Caco-2 (cell line): ENCODE measurements around the gene FRMD8. TPM values are rescaled to one million over a fixed set of nuclear protein-coding genes. Genes with fewer than 3 reads are reported as not detected.

Experiments
- BruUV-seq: library from RNA; stranded (reverse); fragments of 400-500 nt; replicated peaks from 2 replicates; lab custom pipeline; 2021; lab: Mats Ljungman, UMichigan
- CTCF ChIA-PET: fragments of 300-600 bp; sonication (Branson Sonifier 250); formaldehyde crosslinking; loops from one replicate; lab custom pipeline; 2022; ENCODE audit warnings: antibody characterized with exemption; lab: Charles Lee
- POLR2A ChIA-PET: fragments of 300-600 bp; sonication (Branson Sonifier 250); formaldehyde crosslinking; loops from one replicate; lab custom pipeline; 2022; ENCODE audit warnings: antibody characterized with exemption; lab: Charles Lee
- DNase-seq, 2 experiments: peaks; one replicate each; pipeline versions ENCODE4 v3.0.0 to v3.0.0-alpha.2; 2020 to 2022
- H3K27me3 ChIP-seq: replicated peaks from 2 replicates; pipeline ENCODE4 v1.6.0; 2011; ENCODE audit warnings: low read length; ENCODE audit not compliant: control insufficient read depth, insufficient read depth
- H3K36me3 ChIP-seq: 2 replicates; pipeline ENCODE4 v1.5.1; 2011; ENCODE audit warnings: low read length; ENCODE audit not compliant: control insufficient read depth, insufficient read depth
- H3K4me1 ChIP-seq: fragments of 250-450 bp; sonication (Bioruptor Pico); 2 replicates; pipeline ENCODE4 v1.5.1; 2020; ENCODE audit warnings: mild to moderate bottlenecking
- H3K4me3 ChIP-seq: 2 replicates; pipeline ENCODE4 v1.5.1; 2011; ENCODE audit warnings: low read depth, mild to moderate bottlenecking, control low read depth, low read length
- H3K9me3 ChIP-seq: fragments of 250-450 bp; sonication (Bioruptor Pico); 2 replicates; pipeline ENCODE4 v1.5.1; 2020; ENCODE audit warnings: mild to moderate bottlenecking, moderate library complexity
- H3K27ac Mint-ChIP-seq: one replicate; pipeline ENCODE4 v1.8.0; 2022; ENCODE audit warnings: mixed read lengths; ENCODE audit not compliant: unreplicated experiment
- H3K27me3 Mint-ChIP-seq: one replicate; pipeline ENCODE4 v1.8.0; 2022; ENCODE audit warnings: mixed read lengths; ENCODE audit not compliant: insufficient read depth, unreplicated experiment
- H3K36me3 Mint-ChIP-seq: one replicate; pipeline ENCODE4 v1.8.0; 2022; ENCODE audit warnings: mild to moderate bottlenecking, mixed read lengths; ENCODE audit not compliant: insufficient read depth, unreplicated experiment
- H3K4me1 Mint-ChIP-seq: one replicate; pipeline ENCODE4 v1.8.0; 2022; ENCODE audit warnings: low read depth, mixed read lengths; ENCODE audit not compliant: unreplicated experiment
- H3K4me3 Mint-ChIP-seq: one replicate; pipeline ENCODE4 v1.8.0; 2022; ENCODE audit warnings: mild to moderate bottlenecking, moderate library complexity, mixed read lengths; ENCODE audit not compliant: unreplicated experiment
- H3K9me3 Mint-ChIP-seq: one replicate; pipeline ENCODE4 v1.8.0; 2022; ENCODE audit warnings: mixed read lengths; ENCODE audit not compliant: unreplicated experiment
- CTCF ChIP-seq, 2 experiments: fragments of 200-600 bp in 1 of 2; IDR thresholded peaks; 1 replicate in 1 of 2; 2 replicates in 1 of 2; pipeline versions ENCODE4 v1.5.1 to v1.8.0; 2011 to 2022; ENCODE audit warnings: antibody characterized with exemption in 1 of 2, control low read depth in 1 of 2, inconsistent platforms in 1 of 2, low read depth in 1 of 2, low read length in 1 of 2, mild to moderate bottlenecking in 1 of 2, moderate library complexity in 1 of 2; ENCODE audit not compliant: insufficient read depth in 1 of 2, severe bottlenecking in 1 of 2, unreplicated experiment in 1 of 2
- intact Hi-C: fragments of 100-400 bp; cut with micrococcal nuclease; formaldehyde crosslinking; loops from one replicate; pipeline ENCODE4 v1.10.0; 2022; ENCODE audit not compliant: unreplicated experiment
- total RNA-seq: library from RNA; stranded (reverse); gene quantifications from 2 replicates; pipeline ENCODE4 v1.2.3, GENCODE V29; 2022

Gene FRMD8
- total RNA-seq, 1 experiment from 2014 or later, result 38.2 TPM

GRCh38 chr11:65414776-65415498 lies 28.5 kb downstream of the FRMD8 start:
- Mint-ChIP-seq H3K4me3 (no peak overlapping the region), H3K9me3 (no peaks in the 10 kb centered on the region), H3K4me1 (peaks cover 37% of the 10 kb centered on the region), H3K36me3 (peaks cover 47% of the 10 kb centered on the region), H3K27ac (no peak overlapping the region), H3K27me3 (no peaks in the 10 kb centered on the region)
- Histone ChIP-seq H3K27me3 (no peaks in the 10 kb centered on the region), H3K9me3 (no peaks in the 10 kb centered on the region), H3K36me3 (no peaks in the 10 kb centered on the region; the same call in 1 of the 2 replicates), H3K4me1 (peaks cover 38% of the 10 kb centered on the region), H3K4me3 (no peak overlapping the region)
- ChIA-PET CTCF (interaction anchor here (0.7 to 2.6 kb wide), 6 partner anchors 34 to 97 kb away, joined by 3 to 27 read pairs (median 7); no protein-coding TSS in a partner anchor), POLR2A (interaction anchor here (0.6 to 1.0 kb wide), 3 partner anchors 18 to 87 kb away, joined by 3 to 5 read pairs (median 3); no protein-coding TSS in a partner anchor)
- intact Hi-C loops, result loop anchor here (5.0 kb wide), 1 partner anchor 138 kb away; no protein-coding TSS in a partner anchor
- BruUV-seq, result no TSS peak
- no peak for TF ChIP-seq CTCF (IDR thresholded peaks at IDR 0.05; ENCODE audit: insufficient read depth in 1 of 2, low read depth in 1 of 2, low read length in 1 of 2, severe bottlenecking in 1 of 2, unreplicated experiment in 1 of 2)
- DNase-seq, result peak in 1 of 2 experiments; percentile 35

GRCh38 chr11:65415499-65416340 lies 29.3 kb downstream of the FRMD8 start:
- H3K4me1 Mint-ChIP-seq, result peaks cover 38% of the 10 kb centered on the region
- no peaks in the 10 kb centered on the region for H3K27me3 ChIP-seq
- H3K4me1 ChIP-seq, result peaks cover 46% of the 10 kb centered on the region
- H3K27me3 Mint-ChIP-seq, result no peaks in the 10 kb centered on the region
- CTCF ChIA-PET, result interaction anchor here (0.5 to 2.6 kb wide), 20 partner anchors 18 to 375 kb away, joined by 3 to 27 read pairs (median 4); partner anchors contain the start of gene SAC3D1
- no peak overlapping the region for H3K4me3 ChIP-seq
- H3K27ac Mint-ChIP-seq, result peak overlapping the region; percentile 79
- H3K9me3 Mint-ChIP-seq, result no peaks in the 10 kb centered on the region
- TF ChIP-seq CTCF (IDR thresholded peaks at IDR 0.05; ENCODE audit: insufficient read depth in 1 of 2, low read depth in 1 of 2, low read length in 1 of 2, severe bottlenecking in 1 of 2, unreplicated experiment in 1 of 2), result no peak
- H3K36me3 ChIP-seq, result no peaks in the 10 kb centered on the region; the same call in 1 of the 2 replicates
- BruUV-seq, result no TSS peak
- intact Hi-C loops, result loop anchor here (1.0 to 5.0 kb wide), 6 partner anchors 18 to 138 kb away; partner anchors contain the start of gene SLC25A45
- POLR2A ChIA-PET, result interaction anchor here (0.5 to 1.8 kb wide), 10 partner anchors 17 to 95 kb away, joined by 3 to 6 read pairs (median 4); partner anchors contain the start of gene MALAT1
- no peaks in the 10 kb centered on the region for H3K9me3 ChIP-seq
- DNase-seq, result peak in 1 of 2 experiments; percentile 28
- peaks cover 39% of the 10 kb centered on the region for H3K36me3 Mint-ChIP-seq
- H3K4me3 Mint-ChIP-seq, result peak overlapping the region; percentile 55
